Lower leg skin (tissue), 4 donors: ENCODE measurements around the gene ISG15. TPM values are rescaled to one million over a fixed set of nuclear protein-coding genes. Genes with fewer than 3 reads are reported as not detected.
"Not testable (repeated sequence)": the region's sequence is repeated elsewhere in the genome, so short reads cannot be mapped to it uniquely, and the experiment has no call there.

Experiments used
- DNase-seq, 2 donors: peaks; one replicate each; pipeline ENCODE4 v3.0.0-alpha.2; 2019; ENCODE audit warnings: low spot score in 2 of 2
- H3K4me3 ChIP-seq: fragments of 200-600 bp; sonication (generic); 2 replicates; pipeline ENCODE4 v1.5.1; 2017; ENCODE audit warnings: mild to moderate bottlenecking, low read depth; ENCODE audit not compliant: poor library complexity, severe bottlenecking
- POLR2A ChIP-seq, 2 donors: fragments of 450-650 bp; IDR thresholded peaks; one replicate each; pipeline ENCODE4 v1.6.1; 2016 to 2017; ENCODE audit warnings: antibody characterized with exemption in 2 of 2, mild to moderate bottlenecking in 1 of 2, moderate library complexity in 1 of 2
- WGBS, 2 donors: methylation state at CpG; one replicate each; pipeline ENCODE4 v1.1.5; 2018; 5-methylcytosine and 5-hydroxymethylcytosine counted together
- intact Hi-C: fragments of 100-400 bp; cut with DNase I; formaldehyde crosslinking; loops from one replicate; pipeline ENCODE4 v1.15.0; 2023; ENCODE audit warnings: low total_unique reads
- total RNA-seq, 4 donors: library from RNA; depleted of rRNA; stranded (reverse); fragments of >200 nt; gene quantifications; one replicate each; pipeline ENCODE4 v1.1.0, GENCODE V29; 2016
- TF ChIP-seq, protein P1 (sequence below), 3 donors: fragments of 450-650 bp; IDR thresholded peaks; one replicate each; pipeline ENCODE4 v1.5.1; 2016; ENCODE audit warnings: antibody characterized with exemption in 3 of 3, mild to moderate bottlenecking in 3 of 3, moderate library complexity in 2 of 3

The ISG15 gene
- total RNA-seq, 4 donors from 2014 or later: 3.6 to 12.9 (median 6.0) TPM

DNA sequence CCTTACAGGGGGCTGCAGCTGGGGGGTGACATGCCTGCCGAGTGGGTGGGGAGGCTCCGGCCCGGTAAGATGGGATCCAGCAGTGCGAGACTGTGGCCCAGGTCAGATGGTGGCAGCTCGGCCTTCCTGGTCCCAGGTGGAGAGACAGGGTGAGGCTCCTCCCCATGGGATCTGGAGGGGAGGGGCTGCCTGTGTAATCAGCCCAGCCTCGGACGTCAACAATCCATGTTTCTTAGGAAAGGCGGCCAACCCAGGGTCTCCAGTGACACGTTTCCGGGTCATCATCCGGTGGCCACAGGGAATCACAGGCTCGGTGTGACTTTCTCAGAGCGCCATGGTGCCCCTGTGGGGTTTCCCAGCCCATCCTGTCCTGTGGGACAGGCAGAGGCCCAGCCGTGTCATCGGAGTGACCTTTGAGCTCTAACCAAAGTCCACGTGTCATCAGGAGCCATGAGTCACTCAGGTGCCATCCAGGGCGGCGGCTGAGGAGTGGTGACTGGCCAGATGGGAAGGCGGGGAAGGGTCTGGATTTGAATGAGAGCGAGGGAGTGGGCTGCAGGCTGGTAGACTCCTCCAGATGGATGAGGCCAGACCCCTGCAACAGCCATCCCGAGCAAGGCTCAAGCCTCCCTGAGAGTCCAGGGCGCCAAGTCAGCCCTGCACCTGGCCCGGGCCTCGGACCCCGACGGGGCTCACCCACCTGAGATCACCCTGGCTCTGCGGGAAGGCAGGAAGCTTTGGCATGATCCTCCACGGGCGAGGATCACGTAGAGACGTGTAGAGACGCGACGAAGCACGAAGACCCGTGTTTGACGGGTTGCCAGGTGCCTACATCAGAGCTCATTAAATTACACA is 6.8 kb upstream of the ISG15 start:
- H3K4me3 ChIP-seq: no peak overlapping the region
- 62 to 68% methylated on average over 21 to 30 of the region's 37 CpGs for WGBS, 2 donors
- TF ChIP-seq POLR2A (IDR thresholded peaks at IDR 0.05): no peak
- TF ChIP-seq, protein P1, sequence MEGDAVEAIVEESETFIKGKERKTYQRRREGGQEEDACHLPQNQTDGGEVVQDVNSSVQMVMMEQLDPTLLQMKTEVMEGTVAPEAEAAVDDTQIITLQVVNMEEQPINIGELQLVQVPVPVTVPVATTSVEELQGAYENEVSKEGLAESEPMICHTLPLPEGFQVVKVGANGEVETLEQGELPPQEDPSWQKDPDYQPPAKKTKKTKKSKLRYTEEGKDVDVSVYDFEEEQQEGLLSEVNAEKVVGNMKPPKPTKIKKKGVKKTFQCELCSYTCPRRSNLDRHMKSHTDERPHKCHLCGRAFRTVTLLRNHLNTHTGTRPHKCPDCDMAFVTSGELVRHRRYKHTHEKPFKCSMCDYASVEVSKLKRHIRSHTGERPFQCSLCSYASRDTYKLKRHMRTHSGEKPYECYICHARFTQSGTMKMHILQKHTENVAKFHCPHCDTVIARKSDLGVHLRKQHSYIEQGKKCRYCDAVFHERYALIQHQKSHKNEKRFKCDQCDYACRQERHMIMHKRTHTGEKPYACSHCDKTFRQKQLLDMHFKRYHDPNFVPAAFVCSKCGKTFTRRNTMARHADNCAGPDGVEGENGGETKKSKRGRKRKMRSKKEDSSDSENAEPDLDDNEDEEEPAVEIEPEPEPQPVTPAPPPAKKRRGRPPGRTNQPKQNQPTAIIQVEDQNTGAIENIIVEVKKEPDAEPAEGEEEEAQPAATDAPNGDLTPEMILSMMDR (IDR thresholded peaks at IDR 0.05): no peak
- intact Hi-C loops: no loop called here
- peak in 1 of 2 donors; percentile 86 for DNase-seq

DNA sequence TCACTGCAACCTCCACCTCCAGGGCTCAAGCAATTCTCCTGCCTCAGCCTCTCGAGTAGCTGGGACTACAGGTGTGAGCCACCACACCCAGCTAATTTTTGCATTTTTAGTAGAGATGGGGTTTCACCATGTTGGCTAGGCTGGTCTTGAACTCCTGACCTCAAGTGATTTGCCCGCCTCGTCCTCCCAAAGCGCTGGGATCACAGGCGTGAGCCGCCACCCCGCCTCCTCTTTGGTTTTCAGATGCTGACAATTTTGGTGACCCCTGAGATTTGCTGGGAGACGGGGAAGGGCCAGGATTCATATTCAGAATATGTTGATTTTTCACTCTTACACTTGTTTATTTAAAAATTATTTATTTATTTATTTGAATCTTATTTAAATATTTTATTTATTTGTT is 3.2 kb upstream of the ISG15 start:
- intact Hi-C loops, H3K4me3 ChIP-seq, DNase-seq: not testable (repeated sequence)
- 92 to 93% methylated on average over 8 of the region's 8 CpGs for WGBS, 2 donors

DNA sequence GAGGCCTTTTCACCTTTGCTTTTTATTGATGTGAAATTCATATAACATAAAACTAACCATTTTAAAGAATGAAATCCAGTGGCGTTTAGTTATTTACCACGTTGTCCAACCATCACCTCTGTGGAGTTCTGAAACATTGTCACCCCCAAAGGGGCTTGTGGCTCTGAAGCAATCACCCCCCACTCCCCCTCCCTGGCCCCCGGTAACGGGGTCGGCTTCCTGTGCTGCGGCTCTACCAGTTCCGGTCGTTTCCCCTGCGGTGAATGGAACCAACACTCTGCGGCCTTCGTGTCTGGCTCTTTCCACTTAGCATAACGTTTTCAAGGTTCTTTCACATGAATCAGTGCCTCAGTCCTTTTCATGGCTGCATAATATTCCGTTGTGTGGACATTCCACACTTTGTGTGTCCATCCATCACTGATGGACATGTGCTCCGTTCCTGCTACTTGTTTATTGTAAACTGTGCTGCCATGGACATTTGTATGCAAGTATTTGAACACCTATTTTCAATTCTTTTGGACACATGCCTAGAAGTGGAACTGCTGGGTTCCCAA is 1.8 kb upstream of the ISG15 start:
- 84 to 86% methylated on average over 14 of the region's 14 CpGs for WGBS, 2 donors
- no peak for TF ChIP-seq POLR2A (IDR thresholded peaks at IDR 0.05)
- TF ChIP-seq, protein P1 (IDR thresholded peaks at IDR 0.05): no peak
- DNase-seq: no peak
- intact Hi-C loops: no loop called here
- no peak overlapping the region for H3K4me3 ChIP-seq

DNA sequence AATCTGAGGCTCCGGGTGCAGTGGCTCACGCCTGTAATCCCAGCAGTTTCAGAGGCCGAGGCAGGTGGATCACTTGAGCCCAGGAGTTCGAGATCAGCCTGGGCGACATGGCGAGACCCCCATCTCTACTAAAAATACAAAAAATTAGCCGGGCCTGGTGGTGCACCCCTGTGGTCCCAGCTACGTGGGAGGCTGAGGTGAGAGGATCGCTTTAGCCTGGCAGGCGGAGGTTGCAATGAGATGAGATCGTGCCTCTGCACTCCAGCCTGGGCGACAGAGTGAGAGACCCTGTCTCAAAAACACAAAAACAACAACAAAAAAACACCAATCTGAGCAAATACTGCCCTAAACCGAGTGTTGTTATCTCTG is 577 bp upstream of the ISG15 start:
- DNase-seq, intact Hi-C loops: not testable (repeated sequence)
- peak overlapping the region; percentile 4 for H3K4me3 ChIP-seq
- WGBS, 2 donors: 63 to 67% methylated on average over 13 of the region's 13 CpGs

GRCh38 chr1:1013922-1014648 is 788 bp downstream of the ISG15 start:
- H3K4me3 ChIP-seq: peak overlapping the region; percentile 4
- WGBS, 2 donors: 61 to 75% methylated on average over 29 to 39 of the region's 41 CpGs
- DNase-seq: no peak
- intact Hi-C loops: no loop called here
- TF ChIP-seq POLR2A (IDR thresholded peaks at IDR 0.05): no peak
- TF ChIP-seq, protein P1 (IDR thresholded peaks at IDR 0.05): no peak

DNA sequence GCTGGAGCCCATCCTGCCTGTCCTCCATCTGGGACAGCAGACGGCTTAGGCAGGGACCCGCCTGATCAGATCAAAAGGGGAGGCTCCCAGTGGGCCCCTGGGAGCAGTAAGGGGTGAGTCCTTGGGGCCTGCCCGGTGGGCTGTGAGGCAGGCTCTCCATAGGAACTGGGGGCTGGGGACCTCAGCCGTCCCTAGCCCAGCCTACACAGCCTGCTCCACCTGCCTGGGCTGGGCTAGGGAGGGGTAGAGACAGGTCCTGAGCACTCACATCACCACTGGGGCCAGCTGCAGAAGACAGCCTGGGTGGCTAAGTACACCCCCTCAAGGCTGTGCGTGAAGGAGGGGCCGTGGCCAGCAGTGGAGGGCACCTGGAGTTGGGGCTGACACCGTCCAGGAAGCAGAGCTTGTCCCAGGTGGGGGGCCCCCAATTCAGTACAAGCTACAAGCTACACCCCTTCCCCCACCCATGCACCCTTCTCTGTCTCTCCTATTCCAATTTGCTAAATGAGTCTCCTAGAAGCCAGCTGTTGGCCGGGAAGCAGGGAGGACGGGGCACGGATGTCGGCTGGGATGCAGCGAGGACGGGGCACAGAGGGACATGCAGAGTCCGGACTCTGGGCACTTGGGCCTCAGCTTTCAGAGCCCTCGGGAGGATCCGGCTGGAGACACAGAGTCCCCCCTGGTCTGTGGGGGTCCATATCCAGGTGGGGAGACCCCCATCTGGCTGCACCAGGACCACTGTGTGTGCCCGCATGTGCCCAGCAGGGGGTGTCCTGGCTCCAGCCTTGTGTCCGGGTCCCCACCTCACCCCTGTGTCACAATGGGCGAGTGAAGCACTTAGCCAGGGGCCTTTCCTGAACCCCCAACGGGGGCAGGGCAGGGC is 1.7 kb downstream of the ISG15 start:
- H3K4me3 ChIP-seq: no peak overlapping the region
- no peak for TF ChIP-seq POLR2A (IDR thresholded peaks at IDR 0.05)
- TF ChIP-seq, protein P1 (IDR thresholded peaks at IDR 0.05): no peak
- 80 to 81% methylated on average over 20 of the region's 20 CpGs for WGBS, 2 donors
- no peak for DNase-seq
- intact Hi-C loops: no loop called here

GRCh38 chr1:1017397-1018320 is 4.4 kb downstream of the ISG15 start:
- intact Hi-C loops, DNase-seq, H3K4me3 ChIP-seq: not testable (repeated sequence)
- 80 to 85% methylated on average over 16 to 17 of the region's 17 CpGs for WGBS, 2 donors

GRCh38 chr1:1018321-1018685 is 5.0 kb downstream of the ISG15 start:
- intact Hi-C loops, DNase-seq, H3K4me3 ChIP-seq: not testable (repeated sequence)
- 88 to 94% methylated on average over 10 to 16 of the region's 26 CpGs for WGBS, 2 donors
